ENCODE data around the gene ZSWIM1.

- TF ChIP-seq CTCF (IDR thresholded peaks at IDR 0.05; ENCODE audit: low read depth, low read length), result no peak
- TF ChIP-seq EZH2phosphoT487 (IDR thresholded peaks at IDR 0.05; ENCODE audit: low read depth), result no peak
Measured at GRCh38 chr20:45886590-45887345, 5.7 kb downstream of the ZSWIM1 start.
